Stimulated activated memory B cell treated with anti-CD40 and anti-IgM and Interleukin-4, amounts not matched to agents 10 μg/mL and 1 μg/mL and 100 μg/mL, for 72 hours (primary cell): ENCODE measurements around the gene CRB1.

Experiments used
- ATAC-seq: fragments of 150-1000 bp; cut with Tn5 transposase; 2 replicates; pipeline ENCODE4 v1.10.0; 2021
- H3K27ac Mint-ChIP-seq: one replicate; pipeline ENCODE4 v1.8.0; 2022; ENCODE audit warnings: mild to moderate bottlenecking, mixed read lengths
- H3K27me3 Mint-ChIP-seq: one replicate; pipeline ENCODE4 v1.8.0; 2022; ENCODE audit warnings: mixed read lengths
- H3K36me3 Mint-ChIP-seq: one replicate; pipeline ENCODE4 v1.8.0; 2022; ENCODE audit warnings: mixed read lengths
- H3K4me1 Mint-ChIP-seq: one replicate; pipeline ENCODE4 v1.8.0; 2022; ENCODE audit warnings: mixed read lengths
- H3K4me3 Mint-ChIP-seq: one replicate; pipeline ENCODE4 v1.8.0; 2022; ENCODE audit warnings: mild to moderate bottlenecking, moderate library complexity, mixed read lengths
- H3K9me3 Mint-ChIP-seq: one replicate; pipeline ENCODE4 v1.8.0; 2022; ENCODE audit warnings: mixed read lengths

The CRB1 gene

DNA sequence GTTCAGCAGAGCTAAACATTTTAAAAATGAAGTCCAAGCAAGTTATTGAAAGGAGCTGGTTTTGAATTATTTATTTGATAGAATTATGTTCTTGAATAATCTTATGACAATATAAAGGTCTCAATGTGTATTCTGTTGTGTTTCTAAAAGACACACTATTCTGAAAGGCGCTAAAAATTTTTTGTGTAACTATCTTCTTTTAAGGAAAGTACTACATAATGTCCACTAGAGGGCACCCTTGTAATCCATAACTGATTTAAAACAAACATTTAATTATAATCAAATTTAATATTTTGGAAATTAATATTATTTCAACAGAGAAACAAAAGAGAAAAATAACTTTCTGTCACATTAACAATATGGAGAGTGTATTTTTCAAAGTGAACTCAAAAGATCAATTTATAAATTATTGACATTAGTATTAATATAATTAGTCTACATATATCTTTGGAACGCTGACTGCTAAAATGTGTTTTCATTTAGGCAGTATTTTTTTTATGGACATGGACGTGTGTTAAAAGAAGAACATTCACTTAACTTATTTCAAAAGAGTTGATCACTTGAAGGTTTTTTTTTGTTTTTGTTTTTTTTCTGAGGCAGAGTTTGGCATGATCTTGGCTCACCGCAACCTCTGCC lies 258.8 kb downstream of the CRB1 start:
- no peak for ATAC-seq
- Mint-ChIP-seq H3K9me3 (no peaks in the 10 kb centered on the region), H3K27ac (no peak overlapping the region), H3K4me1 (no peaks in the 10 kb centered on the region), H3K4me3 (no peak overlapping the region), H3K27me3 (no peaks in the 10 kb centered on the region), H3K36me3 (peaks cover 6% of the 10 kb centered on the region)
